Ovary (tissue), 9 donors: Measurements from ENCODE around the gene EPC2. TPM values are rescaled to one million over a fixed set of nuclear protein-coding genes. Genes with fewer than 3 reads are reported as not detected.
"Not testable (repeated sequence)": the region's sequence is repeated elsewhere in the genome, so short reads cannot be mapped to it uniquely, and the experiment has no call there.

Experiments used
- DNase-seq, 5 donors: peaks; one replicate each; pipeline ENCODE4 v3.0.0-alpha.2; 2019 to 2020
- H3K27ac ChIP-seq, 2 donors: fragments of 200-600 bp; one replicate each; pipeline versions ENCODE4 v1.5.1 to v1.8.0; 2019 to 2022
- H3K27me3 ChIP-seq: fragments of 200-600 bp; one replicate; pipeline ENCODE4 v1.8.0; 2022
- H3K36me3 ChIP-seq: fragments of 200-600 bp; sonication (generic); one replicate; pipeline ENCODE4 v1.5.1; 2019
- H3K4me1 ChIP-seq: one replicate; pipeline ENCODE4 v1.8.1; 2013; ENCODE audit warnings: mild to moderate bottlenecking, moderate library complexity; ENCODE audit not compliant: insufficient read depth
- H3K4me3 ChIP-seq: fragments of 200-600 bp; sonication (generic); one replicate; pipeline ENCODE4 v1.5.1; 2017
- H3K9me3 ChIP-seq, 2 donors: fragments of 200-600 bp in 1 of 2; sonication (generic) in 1 of 2; one replicate each; pipeline versions ENCODE4 v1.5.1 to v1.8.1; 2013 to 2019; ENCODE audit warnings: mild to moderate bottlenecking in 1 of 2, moderate library complexity in 1 of 2
- EP300 ChIP-seq: sonication (generic); formaldehyde crosslinking; IDR thresholded peaks from one replicate; pipeline ENCODE4 v1.6.1; 2017; ENCODE audit warnings: antibody characterized with exemption
- POLR2A ChIP-seq: fragments of 450-650 bp; IDR thresholded peaks from one replicate; pipeline ENCODE4 v1.6.1; 2017; ENCODE audit warnings: antibody characterized with exemption, mild to moderate bottlenecking, moderate library complexity
- WGBS, 3 donors: extraction: QIAGEN DNeasy Blood & Tissue Kit in 1 of 3; methylation state at CpG; one replicate each; pipeline versions ENCODE4 v1.1.5 to v1.1.7; 2013 to 2017; 5-methylcytosine and 5-hydroxymethylcytosine counted together
- intact Hi-C, 4 donors: fragments of 100-400 bp; cut with DNase I; formaldehyde crosslinking; loops; one replicate each; pipeline versions ENCODE4 v1.11.0 to v1.15.1; 2022 to 2023
- polyA plus RNA-seq, 2 donors: library from polyadenylated mRNA; stranded (reverse); fragments of 200-250 nt in 1 of 2; fragments of 350-450 nt in 1 of 2; fragmentation: Illumina TruSeq in 1 of 2; extraction: RNeasy Lipid Tissue Mini Kit (QIAGEN cat#74804) in 1 of 2; gene quantifications; one replicate each; pipeline ENCODE4 v1.2.3, GENCODE V29; 2013 to 2014
- total RNA-seq, 7 donors: library from RNA; depleted of rRNA in 2 of 7; stranded (reverse); fragments of >200 nt in 2 of 7; fragmentation: NEBNext Ultra II Directional in 3 of 7; extraction: Animal tissue kit (Norgen Biotek cat#: 25700) in 3 of 7; gene quantifications; one replicate each; pipeline versions ENCODE4 v1.1.0 to v1.2.4, GENCODE V29; 2016 to 2023
- TF ChIP-seq, protein P1 (sequence below), 3 donors: fragments of 450-650 bp in 2 of 3; fragments of 200-600 bp in 1 of 3; IDR thresholded peaks; one replicate each; pipeline versions ENCODE4 v1.5.1 to v1.8.0; 2016 to 2022; ENCODE audit warnings: antibody characterized with exemption in 3 of 3, mild to moderate bottlenecking in 1 of 3
- donor health status: DM: no; HTN: no; CAD: no; lungs with moderate emphysema.
- donor health status: DM: no; HTN: no; CAD: no.
- donor health status: Bipolar disorder and iron deficiency.
- donor health status: DM: yes; HTN: yes; CAD: no.
- donor health status: DM: no; HTN: no; CAD: no.
- donor health status: DM: yes; HTN: yes; CAD: no.

The EPC2 gene
- total and polyA plus RNA-seq, 9 donors, result 25.7 to 53.4 (median 35.2) TPM

DNA sequence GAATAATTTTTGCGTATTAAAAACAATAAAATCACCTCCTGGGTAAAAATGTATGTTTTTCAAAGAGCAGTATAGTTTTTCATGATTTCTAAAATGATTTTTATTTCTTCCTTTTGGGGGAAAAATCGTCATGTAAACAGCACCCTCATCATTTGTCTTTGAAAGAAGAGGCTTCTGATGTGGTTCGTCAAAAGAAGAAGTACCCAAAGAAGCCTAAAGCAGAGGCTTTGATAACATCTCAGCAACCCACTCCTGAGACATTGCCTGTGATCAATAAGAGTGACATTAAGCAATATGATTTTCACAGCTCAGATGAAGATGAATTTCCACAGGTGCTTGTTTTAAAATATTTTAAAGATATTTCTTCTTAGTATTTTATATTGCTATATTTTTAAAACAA is 120.3 kb downstream of the EPC2 start:
- Histone ChIP-seq H3K36me3 (no peaks in the 10 kb centered on the region), H3K9me3 (no peaks in the 10 kb centered on the region), H3K27ac (no peak overlapping the region), H3K4me1 (peaks cover 2% of the 10 kb centered on the region), H3K27me3 (no peaks in the 10 kb centered on the region), H3K4me3 (no peak overlapping the region)
- WGBS, 3 donors, result 89 to 96% (median 93%) methylated on average over 3 of the region's 3 CpGs
- TF ChIP-seq POLR2A, result no peak
- no peak for TF ChIP-seq EP300
- TF ChIP-seq, protein P1, sequence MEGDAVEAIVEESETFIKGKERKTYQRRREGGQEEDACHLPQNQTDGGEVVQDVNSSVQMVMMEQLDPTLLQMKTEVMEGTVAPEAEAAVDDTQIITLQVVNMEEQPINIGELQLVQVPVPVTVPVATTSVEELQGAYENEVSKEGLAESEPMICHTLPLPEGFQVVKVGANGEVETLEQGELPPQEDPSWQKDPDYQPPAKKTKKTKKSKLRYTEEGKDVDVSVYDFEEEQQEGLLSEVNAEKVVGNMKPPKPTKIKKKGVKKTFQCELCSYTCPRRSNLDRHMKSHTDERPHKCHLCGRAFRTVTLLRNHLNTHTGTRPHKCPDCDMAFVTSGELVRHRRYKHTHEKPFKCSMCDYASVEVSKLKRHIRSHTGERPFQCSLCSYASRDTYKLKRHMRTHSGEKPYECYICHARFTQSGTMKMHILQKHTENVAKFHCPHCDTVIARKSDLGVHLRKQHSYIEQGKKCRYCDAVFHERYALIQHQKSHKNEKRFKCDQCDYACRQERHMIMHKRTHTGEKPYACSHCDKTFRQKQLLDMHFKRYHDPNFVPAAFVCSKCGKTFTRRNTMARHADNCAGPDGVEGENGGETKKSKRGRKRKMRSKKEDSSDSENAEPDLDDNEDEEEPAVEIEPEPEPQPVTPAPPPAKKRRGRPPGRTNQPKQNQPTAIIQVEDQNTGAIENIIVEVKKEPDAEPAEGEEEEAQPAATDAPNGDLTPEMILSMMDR (IDR thresholded peaks at IDR 0.05), result no peak
- no peak for DNase-seq
- intact Hi-C loops, result no loop called here

DNA sequence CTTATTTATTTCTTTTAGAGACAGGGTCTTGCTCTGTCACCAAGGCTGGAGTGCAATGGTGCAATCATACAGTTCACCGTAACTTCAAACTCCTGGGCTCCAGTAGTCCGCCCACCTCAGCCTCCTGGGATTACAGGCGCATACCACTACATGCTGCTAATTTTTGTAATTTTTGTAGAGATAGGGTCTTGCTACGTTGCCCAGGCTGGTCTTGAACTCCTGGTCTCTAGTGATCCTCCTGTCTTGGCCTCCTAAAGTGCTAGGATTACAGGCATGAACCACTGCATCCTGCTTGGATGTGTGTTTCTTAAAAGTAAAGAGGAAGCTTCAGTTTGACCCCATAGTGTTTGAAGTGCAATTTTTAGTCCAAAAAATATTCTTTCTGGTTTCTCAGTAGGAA is 125.5 kb downstream of the EPC2 start:
- Histone ChIP-seq H3K36me3 (no peaks in the 10 kb centered on the region), H3K4me3 (no peak overlapping the region), H3K27ac (no peak overlapping the region), H3K9me3 (no peaks in the 10 kb centered on the region), H3K27me3 (peaks cover under 1% of the 10 kb centered on the region), H3K4me1 (no peaks in the 10 kb centered on the region)
- intact Hi-C loops, result no loop called here
- 91 to 94% (median 93%) methylated on average over 4 of the region's 4 CpGs for WGBS, 3 donors
- TF ChIP-seq EP300, result no peak
- TF ChIP-seq, protein P1 (IDR thresholded peaks at IDR 0.05), result no peak
- TF ChIP-seq POLR2A, result no peak
- no peak for DNase-seq

- intact Hi-C loops, result no loop called here
- Histone ChIP-seq H3K4me3 (no peak overlapping the region), H3K4me1 (no peaks in the 10 kb centered on the region), H3K9me3 (no peaks in the 10 kb centered on the region), H3K27me3 (no peaks in the 10 kb centered on the region), H3K27ac (no peak overlapping the region), H3K36me3 (no peaks in the 10 kb centered on the region)
- no peak for DNase-seq
- TF ChIP-seq POLR2A (no peak), EP300 (no peak)
- TF ChIP-seq, protein P1 (IDR thresholded peaks at IDR 0.05), result no peak
- 92 to 94% (median 94%) methylated on average over 5 of the region's 5 CpGs for WGBS, 3 donors
These were observed 137.0 kb downstream of the EPC2 start for GRCh38 chr2:148781544-148781943.

DNA sequence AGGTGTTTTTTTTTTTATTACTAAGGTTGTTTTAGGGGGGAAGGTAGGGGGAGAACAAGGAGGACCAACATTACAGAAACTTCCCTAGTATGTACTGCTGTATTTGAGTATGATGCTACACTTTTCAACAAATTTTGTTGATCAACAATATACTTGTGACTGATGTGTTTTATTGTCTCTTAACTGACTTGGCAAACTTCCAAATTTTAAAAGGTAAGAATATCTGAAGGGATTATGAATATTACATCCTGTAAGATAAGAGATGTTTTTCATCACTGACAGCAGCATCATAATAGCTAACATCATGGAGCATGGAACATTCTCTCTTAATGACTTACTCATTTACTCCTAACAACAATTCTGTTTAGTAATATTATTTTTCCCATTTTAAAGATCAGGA is 144.5 kb downstream of the EPC2 start:
- intact Hi-C loops, result no loop called here
- TF ChIP-seq POLR2A, result no peak
- TF ChIP-seq, protein P1 (IDR thresholded peaks at IDR 0.05), result no peak
- no peak for TF ChIP-seq EP300
- DNase-seq, result no peak

GRCh38 chr2:148790172-148790571 is 145.6 kb downstream of the EPC2 start:
- H3K4me1 ChIP-seq, H3K27ac ChIP-seq, H3K36me3 ChIP-seq, H3K27me3 ChIP-seq, H3K4me3 ChIP-seq, H3K9me3 ChIP-seq, DNase-seq, intact Hi-C loops: not testable (repeated sequence)
- 96 to 97% (median 96%) methylated on average over 5 of the region's 5 CpGs for WGBS, 3 donors

More for the DNA sequence above, 144.5 kb downstream of the EPC2 start:
- Histone ChIP-seq H3K27ac (no peak overlapping the region), H3K27me3 (no peaks in the 10 kb centered on the region), H3K36me3 (no peaks in the 10 kb centered on the region), H3K4me3 (no peak overlapping the region), H3K9me3 (no peaks in the 10 kb centered on the region), H3K4me1 (no peaks in the 10 kb centered on the region)
